Inferior parietal cortex (tissue), 1 donor: ENCODE measurements around the gene DNAI2.
"Not testable (repeated sequence)": the region's sequence is repeated elsewhere in the genome, so short reads cannot be mapped to it uniquely, and the experiment has no call there.

Source experiments
- DNase-seq: peaks from one replicate; pipeline ENCODE4 v3.0.0-alpha.2; 2016; ENCODE audit errors: extremely low spot score

DNAI2 gene

DNA sequence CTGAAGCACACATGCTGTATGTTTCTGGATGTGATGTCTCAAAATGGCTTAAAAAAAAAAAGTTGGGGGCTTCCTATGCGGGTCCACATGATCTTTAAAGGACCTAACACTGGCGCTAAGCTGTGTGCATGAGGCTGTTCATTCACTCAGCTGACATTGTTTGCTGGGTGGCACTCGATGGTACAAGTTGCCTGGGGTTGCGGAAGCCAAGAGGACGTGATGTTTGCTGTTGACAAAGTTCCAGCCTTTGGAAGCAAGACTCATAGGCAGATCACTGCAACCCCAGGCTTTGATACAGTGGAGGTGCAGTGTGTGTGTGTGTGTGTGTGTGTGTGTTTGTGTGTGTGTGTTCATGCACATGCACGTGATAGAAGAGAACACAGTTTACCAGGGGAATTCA is 29.5 kb upstream of the DNAI2 start:
- DNase-seq: peak; percentile 80

DNA sequence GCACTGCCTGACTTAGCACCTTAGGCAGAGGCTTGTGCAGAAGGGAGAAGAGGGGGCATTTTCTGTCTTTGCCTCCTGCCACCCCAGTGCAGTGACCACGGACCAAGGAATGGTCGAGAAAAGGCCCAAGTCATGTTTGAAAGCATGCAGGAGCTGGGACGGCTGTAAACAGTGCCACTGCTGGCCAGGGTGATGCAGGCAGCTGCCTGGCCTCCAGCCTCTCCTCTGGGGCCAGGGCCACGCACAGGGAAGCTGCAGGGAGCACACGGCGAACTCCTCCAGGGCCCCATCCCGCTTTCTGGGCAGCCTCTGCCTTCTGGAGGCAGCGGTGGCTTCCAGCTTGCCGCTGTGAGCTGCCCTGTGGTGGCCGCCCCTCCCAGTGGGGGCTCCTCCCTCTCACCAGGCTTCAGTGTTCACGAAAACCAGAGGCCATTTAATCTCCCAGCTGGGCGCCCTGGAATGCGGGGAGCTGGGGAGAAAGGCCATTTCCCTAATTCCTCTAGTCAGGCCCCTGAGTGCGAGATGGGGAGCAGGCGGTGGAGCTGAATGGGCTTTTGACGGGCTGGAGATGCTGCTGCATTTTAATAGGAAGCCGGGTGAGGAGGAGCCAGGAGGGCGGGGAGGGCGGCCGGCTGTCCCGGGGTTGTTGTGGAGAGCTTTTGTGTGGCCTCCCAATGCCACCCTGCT is 28.7 kb upstream of the DNAI2 start:
- peak; percentile 75 for DNase-seq

DNA sequence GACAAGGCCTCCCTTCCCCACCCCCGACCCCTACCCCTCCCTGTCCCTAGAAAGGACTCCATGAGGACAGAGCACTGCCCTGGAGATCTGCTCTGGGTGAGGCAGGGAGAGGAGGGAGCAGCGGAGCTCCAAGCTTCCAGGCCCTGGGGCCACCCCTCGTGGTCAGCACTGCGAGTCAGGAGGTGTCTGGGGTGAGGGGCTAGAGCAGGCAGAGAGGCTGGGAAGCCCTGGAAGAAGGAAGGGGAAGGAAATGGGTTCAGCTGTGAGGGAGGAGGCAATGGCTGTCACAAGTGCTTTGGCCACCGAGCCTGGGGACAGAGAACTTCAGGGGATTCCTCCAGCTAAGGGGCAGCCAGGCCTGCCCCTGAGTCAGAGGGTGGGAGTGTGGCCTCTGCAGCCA is 28.2 kb upstream of the DNAI2 start:
- DNase-seq: no peak

DNA sequence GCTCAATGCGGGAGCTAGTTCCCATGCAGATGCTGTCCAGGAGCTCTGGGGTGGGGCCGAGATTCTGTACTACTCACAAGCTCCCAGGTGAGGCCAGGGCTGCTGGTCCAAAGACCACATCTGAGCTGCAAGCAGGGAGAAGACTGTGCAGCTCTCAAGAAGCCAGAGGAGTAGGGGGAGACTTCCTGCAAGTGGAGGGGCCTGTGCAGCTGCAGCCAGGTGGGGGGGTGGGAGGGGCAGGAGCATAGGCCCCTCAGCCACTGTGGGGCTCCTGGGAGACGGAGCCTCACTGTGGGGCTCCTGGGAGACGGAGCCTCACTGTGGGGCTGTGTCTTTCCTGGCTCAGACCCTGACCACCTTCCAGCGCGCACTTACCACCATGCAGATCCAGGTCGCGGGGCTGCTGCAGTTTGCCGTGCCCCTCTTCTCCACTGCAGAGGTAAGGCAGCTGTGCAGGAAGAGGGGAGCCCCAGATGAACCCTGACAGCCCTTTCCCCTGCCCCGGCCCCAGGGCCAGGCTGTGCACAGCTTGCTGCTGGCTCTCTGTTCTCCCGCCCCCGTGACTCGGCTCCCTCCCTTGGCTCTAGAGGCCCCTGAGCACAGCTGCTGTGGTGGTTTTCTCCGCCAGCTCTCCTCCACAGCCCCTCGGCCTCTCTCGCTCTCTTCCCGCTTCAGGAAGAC is 24.3 kb upstream of the DNAI2 start:
- no peak for DNase-seq

DNA sequence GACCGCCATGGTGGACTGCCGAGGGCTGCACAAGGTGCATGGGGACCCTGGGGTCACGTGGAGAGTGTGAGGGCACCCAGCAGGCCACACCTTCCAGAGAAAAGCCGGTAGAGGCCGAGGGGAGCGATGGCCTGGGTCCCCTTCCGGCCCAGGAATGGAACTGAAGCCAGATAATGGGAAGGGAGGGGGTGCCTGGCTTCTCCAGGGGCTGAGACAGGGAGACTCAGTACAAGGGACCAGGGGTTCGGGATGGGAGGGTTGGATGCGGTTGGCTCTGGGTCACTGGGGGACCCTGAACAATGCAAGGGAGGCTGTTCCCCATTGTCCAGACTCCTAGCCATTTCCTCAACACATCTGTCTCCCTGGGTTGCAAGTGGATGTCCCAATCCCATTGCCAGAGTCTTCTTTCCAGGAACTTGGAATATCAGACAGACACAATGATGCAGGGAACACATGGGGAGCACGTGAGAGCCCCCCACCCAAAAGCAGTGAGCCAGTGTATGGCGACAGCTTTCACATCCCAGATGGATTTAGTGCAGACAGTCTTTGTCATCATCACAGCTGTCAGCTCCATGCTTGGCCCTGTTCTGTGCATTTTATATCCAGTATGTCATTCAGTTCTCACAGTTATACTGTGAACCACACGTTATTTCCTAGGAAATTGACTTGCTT is 23.6 kb upstream of the DNAI2 start:
- DNase-seq: no peak

DNA sequence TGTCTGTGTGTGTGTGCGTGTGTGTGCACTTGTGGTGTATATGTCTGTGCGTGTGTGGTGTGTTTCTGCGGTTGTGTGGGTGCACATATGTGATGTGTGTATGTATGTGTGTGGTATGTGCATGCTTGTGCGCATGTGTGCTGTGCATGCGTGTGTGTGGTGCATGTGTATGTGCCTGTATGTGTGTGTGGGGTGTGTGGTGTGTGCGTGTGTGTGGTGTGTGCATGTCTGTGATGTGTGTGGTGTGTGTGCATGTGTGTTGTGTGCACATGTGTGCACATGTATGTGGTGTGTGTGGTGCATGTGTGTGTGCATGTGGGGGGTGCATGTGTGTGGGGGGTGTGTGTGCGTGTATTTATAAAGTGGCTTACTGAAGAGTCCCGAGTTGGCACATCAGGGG is 23.0 kb upstream of the DNAI2 start:
- DNase-seq: no peak

DNA sequence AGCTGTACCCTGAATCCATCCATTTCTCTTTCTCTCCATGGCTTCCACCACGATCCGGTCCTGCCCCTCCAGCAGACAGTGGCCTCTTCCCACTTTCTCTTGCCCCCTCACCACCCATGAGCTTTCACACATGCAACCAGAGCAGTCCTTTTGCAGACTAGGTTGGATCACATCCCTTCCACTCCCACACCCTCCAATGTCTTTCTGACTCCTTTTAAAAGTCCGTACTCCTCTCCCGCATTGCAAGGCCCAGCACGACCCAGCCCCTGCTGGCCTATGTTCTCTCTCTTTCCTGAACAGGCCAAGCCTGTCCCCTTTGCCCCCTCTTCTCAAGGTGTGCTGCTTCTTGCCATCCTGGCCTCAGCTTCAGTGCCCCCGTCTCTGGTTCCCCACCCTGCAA is 22.5 kb upstream of the DNAI2 start:
- DNase-seq: no peak

DNA sequence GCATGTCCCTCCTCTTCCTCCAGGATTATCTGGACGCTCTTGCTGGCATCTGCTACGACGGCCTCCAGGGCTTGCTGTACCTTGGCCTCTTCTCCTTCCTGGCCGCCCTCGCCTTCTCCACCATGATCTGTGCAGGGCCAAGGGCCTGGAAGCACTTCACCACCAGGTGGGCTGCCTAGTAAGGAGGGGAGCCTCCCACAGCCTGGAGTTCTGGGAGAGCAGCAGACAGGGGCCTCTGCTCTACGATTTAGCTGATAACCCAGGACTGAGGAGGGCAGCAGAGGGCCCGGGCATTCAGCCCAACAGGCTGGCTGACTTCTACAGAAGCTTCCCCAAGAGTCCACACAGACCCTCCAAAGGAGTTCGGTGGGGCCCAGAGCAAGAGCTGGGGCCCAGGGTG is 21.8 kb upstream of the DNAI2 start:
- DNase-seq: no peak

DNA sequence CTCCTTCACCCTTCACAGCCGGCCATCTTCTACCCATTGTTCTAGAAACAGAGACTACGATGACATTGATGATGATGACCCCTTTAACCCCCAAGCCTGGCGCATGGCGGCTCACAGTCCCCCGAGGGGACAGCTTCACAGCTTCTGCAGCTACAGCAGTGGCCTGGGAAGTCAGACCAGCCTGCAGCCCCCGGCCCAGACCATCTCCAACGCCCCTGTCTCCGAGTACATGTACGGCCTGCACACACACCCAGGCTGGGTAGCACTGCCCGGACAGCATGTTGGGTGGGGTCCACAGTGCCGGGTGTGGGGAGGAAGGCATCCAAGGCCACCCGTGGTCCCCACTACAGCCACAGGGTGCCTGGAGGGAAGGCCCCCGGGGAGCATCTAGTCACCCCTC is 21.0 kb upstream of the DNAI2 start:
- no peak for DNase-seq

DNA sequence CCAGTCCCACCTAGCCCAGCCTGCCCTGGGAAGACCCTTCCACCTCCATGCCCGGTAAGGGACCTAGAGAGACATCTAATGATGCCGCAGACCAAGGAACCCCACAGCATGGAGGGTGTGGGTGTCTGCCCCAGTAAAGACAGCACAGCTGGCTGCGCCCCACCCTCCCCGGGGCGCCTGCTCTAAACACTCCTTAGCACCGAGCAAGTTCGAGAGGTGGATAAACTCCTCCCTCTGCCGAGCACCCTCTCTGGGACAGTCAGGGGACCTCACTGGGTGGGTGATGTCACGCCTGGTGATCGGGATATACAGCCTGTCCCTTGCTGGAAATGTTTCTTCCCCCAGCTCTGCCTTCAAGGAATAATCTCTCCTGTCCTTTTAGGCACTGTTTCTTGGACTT is 16.7 kb upstream of the DNAI2 start:
- DNase-seq: no peak

DNA sequence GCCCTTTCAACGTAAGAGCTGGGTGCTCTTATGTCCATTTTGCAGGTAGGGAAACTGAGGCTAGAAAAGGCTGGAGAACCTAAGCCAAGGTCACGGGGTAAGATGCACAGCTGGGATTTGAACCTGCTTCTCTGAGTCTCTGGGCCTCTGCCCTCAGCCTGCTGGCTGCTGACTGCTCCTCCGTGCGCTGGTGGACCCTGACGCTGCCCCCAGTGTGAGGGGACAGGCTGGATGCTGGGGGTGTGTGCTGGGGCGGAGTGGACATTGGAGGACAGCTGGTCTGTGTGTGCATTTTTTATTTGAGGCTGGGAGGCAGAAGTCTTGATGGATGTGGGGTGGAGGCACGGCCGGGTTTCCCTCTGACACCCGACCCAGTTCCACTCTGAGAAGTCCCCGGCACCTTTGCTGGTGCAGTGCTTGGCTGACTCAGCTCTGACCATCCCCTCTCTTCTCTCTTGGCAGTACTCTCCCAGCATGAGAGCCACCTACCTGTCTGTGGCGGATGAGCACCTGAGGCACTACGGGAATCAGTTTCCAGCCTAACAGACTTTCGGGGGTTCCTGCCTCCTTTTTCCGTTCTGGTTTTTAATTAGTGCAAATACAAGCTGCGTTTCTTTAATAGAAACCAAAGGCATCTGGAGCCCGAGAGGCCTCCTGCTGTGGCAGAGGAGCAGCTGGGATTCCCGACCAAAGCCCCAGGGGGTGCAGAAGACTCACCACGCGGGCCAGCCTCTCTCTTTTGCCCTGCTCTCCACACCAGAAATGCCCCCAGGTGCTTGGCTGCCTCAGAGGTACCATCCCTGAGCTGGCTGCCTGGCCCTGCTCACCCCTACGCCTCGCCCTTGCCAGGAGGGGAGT is 14.1 kb upstream of the DNAI2 start:
- no peak for DNase-seq

DNA sequence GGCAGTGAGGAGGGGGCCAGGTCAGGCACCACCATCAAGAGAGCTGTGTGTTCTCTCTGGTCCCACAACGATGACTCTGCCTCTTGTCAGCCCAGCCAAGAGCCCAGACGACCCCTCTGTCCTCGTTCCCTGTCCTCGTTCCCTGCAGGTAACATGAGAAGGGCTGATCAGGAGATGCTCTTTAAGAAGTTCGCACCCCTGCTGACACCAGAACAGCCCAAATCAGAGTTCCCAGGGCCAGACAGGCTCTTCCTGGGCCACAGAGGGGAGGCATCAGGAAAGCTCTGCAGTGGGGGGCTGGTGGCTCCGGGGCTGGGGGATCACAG is 13.5 kb upstream of the DNAI2 start:
- DNase-seq: no peak

DNA sequence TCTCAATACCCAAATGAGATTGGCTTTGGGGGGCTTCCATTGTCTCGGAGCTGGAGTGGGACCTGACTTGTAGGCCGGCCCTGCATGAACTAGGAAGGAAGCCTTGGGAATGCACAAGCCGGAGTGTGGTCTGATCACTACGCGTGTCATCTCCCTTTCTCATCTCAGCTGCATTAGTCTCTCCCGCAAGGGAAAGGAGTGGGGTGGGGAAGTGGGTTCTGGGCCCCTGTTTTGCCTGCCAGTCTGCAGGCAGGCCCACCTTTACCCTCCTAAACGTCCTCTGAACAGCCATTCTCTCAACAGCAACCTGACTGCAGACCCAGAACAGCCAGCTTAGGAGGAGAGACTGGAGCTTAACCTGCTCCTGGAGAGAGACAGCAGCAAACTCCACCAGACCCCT is 11.4 kb upstream of the DNAI2 start:
- DNase-seq: no peak

DNA sequence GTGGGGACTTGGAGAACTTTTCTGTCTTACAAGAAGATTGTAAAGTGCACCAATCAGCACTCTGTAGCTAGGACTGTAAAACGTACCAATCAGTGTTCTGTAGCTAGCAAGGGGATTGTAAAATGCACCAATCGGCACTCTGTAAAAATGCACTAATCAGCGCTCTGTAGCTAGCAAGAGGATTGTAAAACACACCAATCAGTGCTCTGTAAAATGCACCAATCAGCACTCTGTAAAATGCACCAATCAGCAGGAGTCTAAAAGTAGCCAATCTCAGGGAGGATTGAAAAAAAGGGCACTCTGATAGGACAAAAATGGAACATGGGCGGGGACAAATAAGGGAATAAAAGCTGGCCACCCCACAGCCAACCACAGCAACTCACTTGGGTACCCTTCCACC is 7.0 kb upstream of the DNAI2 start:
- not testable (repeated sequence) for DNase-seq

DNA sequence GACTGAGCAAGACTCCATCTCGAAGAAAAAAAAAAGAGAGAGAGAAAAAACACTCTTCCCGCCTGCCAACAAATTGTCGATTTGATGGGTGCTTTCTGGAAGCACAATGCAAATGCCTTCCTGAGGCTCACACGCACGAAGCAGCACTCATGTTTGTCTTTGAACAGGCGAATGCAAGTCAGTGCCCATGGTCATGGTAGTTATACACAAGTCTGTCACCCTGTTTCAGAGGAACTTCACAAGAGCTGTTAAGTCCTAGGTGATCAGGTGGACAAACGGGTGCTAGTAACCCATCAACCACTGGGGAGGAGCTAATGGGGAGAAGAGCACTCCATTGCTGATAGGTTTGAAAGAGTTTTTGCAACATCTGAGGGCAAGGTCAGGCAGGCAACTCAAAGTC is 6.5 kb upstream of the DNAI2 start:
- no peak for DNase-seq

DNA sequence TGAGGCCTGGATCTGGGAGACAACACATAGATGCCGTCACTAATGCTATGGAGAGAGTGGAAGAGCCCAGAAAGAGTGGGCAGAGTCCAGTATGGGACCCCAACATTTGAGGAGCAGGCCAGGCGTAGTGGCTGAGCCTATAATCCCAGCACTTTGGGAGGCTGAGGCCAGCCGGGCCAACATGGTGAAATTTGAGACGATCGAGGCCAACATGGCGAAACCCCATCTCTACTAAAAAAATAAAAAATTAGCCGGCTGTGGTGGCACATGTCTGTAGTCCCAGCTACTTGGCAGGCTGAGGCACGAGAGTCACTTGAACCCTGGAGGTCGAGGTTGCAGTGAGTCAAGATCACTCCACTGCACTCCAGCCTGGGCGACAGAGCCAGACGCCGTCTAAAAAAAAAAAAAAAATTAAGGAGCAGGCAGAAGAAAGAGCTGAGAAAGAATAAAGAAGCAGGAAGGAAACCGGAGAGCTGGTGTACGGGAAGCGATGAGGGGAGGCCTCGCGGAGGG is 6.0 kb upstream of the DNAI2 start:
- no peak for DNase-seq

DNA sequence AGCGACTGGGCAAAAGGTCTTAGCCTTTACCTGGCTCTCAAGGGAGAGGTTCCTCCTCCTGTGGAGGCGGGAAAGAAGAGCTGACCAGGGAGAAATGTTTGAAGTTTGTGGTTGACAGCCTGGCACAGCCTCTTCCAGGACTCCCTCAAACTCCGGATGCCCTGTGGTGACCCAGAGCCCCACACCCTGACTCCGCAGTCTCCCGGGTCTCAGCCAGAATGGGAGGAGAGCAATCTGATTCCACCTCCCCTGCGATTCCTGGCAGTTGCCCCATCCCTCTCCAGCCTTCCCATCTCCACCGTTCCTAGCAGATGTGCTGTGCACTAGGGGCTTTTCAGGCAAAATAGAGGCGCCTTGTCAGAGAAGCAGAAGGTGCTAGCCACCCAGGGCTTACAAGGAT is 5.5 kb upstream of the DNAI2 start:
- DNase-seq: no peak

DNA sequence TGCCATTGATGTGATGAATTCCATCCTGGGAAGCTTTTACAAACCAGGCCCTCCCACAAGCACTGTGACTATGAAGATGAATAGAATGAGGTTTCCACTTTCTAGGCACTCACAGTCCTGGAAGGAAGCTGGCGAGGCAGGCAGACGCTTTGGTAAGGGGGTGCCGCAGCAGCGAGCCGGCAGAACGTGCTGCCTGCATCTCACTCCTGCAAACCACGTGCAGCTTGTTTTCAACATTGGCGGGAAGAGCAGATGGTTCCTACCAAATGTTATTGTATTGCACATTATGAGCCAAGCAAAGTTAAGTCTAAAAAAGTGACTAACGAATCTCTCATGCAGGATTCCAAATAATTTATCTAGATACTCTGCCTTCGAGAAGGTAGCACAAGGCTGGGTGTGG is 3.7 kb upstream of the DNAI2 start:
- no peak for DNase-seq

DNA sequence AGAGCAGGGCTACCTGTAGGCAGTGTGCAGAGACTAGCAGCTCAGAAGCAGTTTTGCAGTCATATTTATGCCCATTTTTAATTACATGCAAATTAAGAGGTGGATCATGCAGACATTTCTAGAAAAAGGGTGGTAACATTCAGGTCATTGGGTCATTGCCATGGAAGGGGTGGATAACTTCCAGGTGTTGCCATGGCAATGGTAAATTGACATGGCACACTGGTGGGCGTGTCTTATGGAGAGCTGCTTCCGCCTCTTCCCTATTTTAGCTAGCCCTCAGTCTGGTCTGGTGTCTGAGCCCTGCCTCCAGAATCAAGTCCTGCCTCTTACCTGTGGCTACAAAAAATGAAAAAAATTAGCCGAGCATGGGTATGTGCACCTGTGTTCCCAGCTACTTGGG is 2.8 kb upstream of the DNAI2 start:
- no peak for DNase-seq

DNA sequence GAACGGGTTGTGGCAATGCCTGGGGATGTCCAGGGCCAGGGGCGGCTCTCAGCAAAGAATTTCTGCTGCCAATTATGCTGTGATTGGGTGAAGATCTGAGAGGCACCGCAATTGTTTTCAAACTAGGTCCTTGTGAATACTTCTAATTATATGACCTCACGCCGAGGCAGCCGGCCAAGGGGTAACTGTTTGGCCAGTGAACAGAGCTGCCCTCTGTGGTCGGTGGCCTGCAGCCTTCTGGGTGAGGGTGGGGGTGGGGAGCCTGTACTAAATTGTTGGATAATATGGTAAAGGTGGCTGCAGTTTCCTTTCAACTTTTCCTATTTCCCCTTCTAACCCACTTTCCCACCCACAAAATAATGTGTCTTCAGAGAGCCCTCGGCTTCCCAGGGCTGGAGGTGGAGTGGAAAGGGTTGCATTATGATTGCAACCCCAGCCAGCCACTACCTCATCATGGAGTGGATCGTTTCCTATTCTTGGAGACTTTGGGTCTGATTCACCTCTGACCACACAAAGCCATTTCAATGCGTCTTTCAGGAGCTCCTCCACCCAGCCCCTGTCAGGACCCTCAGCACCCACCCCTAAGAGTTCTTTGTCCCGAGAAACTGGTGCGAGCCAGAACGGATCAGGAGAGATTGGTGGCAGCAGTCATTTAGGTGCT is 2.0 kb upstream of the DNAI2 start:
- peak; percentile 77 for DNase-seq

DNA sequence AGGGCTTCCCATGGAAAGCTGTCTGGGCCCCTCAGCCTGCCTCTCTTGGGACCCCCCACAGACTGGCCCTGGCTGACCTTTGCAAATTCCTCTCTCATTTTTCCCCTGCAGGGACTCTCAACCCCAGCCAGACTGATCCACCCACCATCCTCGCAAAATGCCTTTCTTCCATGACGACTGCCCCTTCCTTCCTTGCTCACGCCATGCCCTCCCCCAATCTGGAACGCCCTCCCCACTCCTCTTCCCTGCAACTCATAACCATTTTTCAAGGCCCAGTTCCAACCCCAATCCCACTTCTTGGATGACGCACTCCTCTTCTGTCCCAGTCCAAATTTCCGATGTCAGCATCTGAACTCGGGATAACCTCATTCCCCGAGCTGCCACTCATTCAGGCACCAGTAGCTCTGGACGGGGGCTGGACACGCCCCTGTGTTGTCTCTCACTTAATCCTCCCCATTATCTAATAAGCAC is 1.3 kb upstream of the DNAI2 start:
- no peak for DNase-seq
